ENCODE measurements around the gene C18orf32.

DNA sequence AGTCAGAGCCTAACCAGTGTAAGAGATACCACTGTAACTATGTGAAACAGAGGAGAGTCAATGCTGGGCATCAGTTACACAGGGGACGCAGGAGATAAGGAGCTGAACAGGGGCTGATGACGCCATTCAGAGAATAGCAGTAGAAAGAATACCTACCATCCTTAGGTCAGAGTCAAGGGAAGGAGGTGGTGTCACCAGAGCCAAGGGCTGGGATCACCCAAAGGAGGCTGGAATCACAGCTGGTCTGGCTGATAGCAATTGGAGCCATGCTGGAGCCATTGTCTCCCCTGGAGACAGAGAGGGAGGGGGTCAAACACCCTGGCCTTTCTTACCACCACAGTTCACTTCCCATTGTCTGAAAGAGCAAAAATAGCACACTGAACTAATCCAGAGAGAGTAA is 37.3 kb upstream of the C18orf32 start:
- no peak for TF ChIP-seq CTCF (IDR thresholded peaks at IDR 0.05)
- no peak for TF ChIP-seq POLR2A (IDR thresholded peaks at IDR 0.05)
- no peak for TF ChIP-seq POLR2AphosphoS5 (IDR thresholded peaks at IDR 0.05)
